Dermis blood vessel endothelial cell (primary cell): ENCODE data around the gene HCCS. TPM values are rescaled to one million over a fixed set of nuclear protein-coding genes. Genes with fewer than 3 reads are reported as not detected.
A peak's percentile ranks its signal among the peaks of the same experiment; 100 is the strongest.

Source experiments
- DNase-seq: peaks from one replicate; pipeline ENCODE4 v3.0.0; 2010
- total RNA-seq: library from RNA; depleted of rRNA; stranded (reverse); fragments of >200 nt; gene quantifications from 2 replicates; pipeline ENCODE4 v1.2.3, GENCODE V29; 2014

HCCS gene
- total RNA-seq, 1 donor from 2014 or later = 17.2 TPM

GRCh38 chrX:11124112-11124511, 13.0 kb downstream of the HCCS start:
- DNase-seq = no peak

- DNase-seq = no peak
Measured at GRCh38 chrX:11125060-11125459, 13.9 kb downstream of the HCCS start.

GRCh38 chrX:11129534-11130105, 18.5 kb downstream of the HCCS start:
- no peak for DNase-seq

DNA sequence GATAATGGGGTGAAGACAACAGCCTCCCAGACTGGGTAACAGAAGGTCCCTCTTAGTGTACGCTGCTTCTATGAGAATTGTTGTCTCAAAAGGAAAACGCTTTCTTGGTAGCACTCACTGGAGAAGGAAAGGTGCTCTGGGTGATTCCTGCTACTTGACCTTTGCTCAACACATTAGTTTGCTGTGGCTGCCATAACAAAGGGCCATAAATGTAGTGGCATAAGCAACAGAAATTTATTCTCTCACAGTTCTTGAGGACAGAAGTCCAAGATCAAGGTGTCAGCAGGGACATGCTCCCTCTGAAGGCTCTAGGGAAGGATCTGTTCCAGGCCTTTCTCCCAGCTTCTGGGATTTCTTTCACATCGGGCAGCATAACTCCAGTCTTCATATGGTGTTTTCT, 19.0 kb downstream of the HCCS start:
- no peak for DNase-seq

GRCh38 chrX:11131146-11131545, 20.0 kb downstream of the HCCS start:
- peak; percentile 12 for DNase-seq

DNA sequence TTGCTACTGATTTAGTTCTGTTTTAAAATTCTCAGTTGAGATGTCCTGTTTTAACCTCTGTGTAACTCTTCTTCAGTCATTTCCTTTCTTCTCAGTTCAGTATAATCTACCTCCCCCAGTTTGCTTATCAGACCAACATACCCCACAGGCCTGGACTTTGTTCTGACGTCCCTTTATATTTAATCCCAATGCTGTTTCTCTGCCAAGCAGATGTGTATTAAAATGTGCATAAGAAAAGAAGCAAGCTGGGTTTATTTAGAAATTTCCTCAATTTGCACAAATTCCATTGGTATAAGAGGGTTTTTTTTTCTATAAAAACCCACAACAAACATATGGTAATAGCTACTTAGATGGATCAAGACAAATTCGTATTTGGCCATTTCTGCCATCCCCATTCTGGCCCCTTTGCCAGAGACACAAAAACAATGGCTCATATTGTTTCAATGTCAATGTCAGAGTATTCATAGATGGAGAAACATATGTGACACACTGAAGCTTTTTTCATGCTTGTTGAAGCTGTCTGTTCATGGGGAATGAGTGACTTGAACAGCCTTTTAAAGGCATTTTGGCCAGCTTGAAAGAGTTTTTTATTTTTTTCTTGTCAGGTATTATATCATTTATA, 24.5 kb downstream of the HCCS start:
- DNase-seq = no peak

GRCh38 chrX:11137543-11138139, 26.5 kb downstream of the HCCS start:
- peak; percentile 59 for DNase-seq

- DNase-seq = no peak
Measured at GRCh38 chrX:11138498-11139390, 27.6 kb downstream of the HCCS start.

DNA sequence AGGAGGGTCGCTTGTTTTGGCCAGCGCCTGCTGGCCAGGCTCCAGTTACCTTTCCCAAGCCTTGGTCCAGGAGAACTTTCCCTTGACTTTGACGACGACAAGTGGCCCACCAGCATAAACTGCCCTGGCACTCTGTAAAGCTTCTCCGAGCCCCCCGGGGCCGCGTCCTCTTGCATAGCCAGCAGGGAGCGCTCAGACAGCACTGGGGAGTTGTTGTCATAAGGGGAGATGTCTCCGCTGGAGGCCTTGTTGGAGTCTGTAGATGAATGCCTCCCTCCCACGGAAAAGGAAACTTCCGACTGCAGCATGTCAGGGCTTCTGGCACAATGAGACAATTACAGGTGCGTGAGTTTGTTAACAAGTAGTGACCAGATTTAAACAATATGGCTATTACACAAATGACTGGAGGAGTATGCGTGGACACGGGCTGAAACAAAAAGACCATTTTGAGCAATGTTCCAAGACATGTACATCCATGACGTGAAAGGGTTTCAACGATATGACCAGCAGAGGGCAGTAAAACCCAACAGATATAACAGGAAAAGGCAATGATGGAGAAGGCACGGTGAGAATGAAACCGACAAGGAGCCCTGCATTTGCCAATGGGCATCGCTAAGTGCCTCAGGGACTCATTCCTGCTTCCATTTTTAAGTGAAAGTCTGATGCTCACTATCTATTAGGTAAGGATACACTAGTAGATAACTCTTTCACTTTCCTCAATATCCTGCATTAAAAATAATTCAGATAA, 33.0 kb downstream of the HCCS start:
- DNase-seq = peak; percentile 86

GRCh38 chrX:11146411-11146810, 35.3 kb downstream of the HCCS start:
- no peak for DNase-seq

DNA sequence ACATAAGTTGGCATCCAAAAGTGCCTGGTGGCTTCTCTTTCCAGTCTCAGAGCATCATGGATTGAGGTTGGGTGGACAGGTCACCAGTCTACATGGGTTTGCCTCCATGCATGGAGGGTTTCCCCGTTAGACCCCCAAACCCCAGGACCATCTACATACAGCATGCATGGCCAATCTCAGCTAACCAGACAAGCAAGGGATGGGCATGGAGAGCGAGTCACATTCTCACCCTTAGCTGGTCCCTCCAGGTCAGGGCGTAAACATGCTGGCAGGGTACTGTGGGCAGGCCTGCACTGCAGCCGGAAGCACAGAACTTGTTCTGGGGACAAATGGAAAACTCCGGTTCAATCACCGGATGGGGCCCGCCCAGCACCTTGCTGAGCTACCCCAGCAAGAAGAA, 37.3 kb downstream of the HCCS start:
- no peak for DNase-seq

DNA sequence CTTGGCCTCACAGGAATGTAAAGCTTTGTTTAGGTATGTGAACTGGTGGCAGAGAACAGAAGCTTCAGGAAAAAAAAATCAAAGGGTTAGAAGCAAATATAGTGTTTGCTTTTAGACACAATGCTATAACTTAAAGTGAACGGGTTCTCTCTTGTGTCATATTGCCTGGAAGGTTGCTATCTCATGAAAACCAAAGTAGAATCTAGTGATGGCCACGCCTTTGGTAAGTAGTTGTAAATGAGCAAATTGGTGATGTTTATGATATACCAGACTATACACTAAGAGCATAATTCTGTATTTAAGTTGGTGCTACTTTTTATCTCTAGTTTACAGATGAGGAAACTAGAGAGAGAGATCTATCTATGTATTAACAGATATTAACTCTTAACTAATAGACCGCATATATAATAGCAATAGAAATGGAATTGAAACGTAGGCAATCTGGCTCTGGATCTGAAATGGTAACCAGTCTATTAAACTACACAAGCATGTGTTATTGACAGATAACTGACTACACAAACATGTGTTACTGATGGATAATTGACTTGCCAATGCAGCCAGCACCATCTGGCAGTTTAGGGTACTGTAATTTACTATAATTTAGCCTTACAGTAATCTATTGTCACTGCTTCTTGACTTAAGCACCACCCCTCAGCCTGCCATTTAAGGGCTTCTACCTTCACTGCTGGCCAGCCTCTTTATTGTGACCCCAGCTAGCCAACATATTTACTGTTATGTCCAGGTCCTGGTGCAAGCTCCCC, 40.8 kb downstream of the HCCS start:
- no peak for DNase-seq

DNA sequence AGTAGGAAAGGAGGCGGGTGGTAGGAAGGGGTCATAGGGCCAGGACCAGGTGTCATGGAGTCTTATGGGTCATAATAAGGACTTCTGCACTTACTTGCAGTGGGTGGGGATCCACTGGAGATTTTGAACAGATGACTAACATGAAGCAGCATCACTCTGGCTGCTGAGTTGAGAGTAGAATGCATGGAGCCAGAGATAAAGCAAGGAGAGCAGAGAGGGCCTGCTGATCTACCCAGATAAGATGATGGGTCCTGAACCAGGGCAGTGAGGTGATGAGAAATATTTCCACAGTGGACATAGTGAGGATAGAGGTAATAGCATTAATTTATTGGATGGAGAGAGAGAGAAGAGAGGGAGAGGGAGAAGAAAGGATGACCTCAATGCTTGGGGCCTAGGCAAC, 48.0 kb downstream of the HCCS start:
- DNase-seq = no peak

DNA sequence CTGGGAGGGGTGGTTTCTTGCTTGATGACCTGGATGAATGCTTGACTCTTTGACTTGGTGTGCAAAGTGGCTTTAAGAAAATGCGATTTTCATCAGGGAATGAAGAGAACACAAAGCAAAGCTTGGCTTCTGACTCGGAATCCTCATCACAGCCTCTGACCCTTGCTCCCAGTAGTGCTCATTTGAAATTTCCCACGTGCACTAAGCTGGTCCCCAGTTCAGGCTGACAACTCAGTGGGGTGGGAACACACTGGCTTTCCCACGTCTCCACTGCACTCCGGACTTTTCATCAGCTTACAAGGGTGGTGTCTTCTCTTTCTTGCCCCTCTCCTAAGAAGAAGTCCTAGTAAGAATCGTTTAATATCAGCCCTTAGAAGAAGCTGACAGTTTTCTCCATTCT, 53.3 kb downstream of the HCCS start:
- no peak for DNase-seq

GRCh38 chrX:11171956-11172355, 60.8 kb downstream of the HCCS start:
- DNase-seq = no peak

GRCh38 chrX:11172415-11172814, 61.3 kb downstream of the HCCS start:
- DNase-seq = no peak

Other genes with a start within 250 kb of the HCCS start
- gene AMELX, start 182.1 kb downstream of the HCCS start, total RNA-seq = not detected in 2 replicates